CD4-positive, alpha-beta T cell treated with Interferon alpha-2 for 1 hour (primary cell): ENCODE results near the gene CTBP2.

Source experiments
- DNase-seq, 2 donors: peaks; one replicate each; pipeline ENCODE4 v3.0.0-alpha.2; 2020 to 2022

Gene CTBP2

DNA sequence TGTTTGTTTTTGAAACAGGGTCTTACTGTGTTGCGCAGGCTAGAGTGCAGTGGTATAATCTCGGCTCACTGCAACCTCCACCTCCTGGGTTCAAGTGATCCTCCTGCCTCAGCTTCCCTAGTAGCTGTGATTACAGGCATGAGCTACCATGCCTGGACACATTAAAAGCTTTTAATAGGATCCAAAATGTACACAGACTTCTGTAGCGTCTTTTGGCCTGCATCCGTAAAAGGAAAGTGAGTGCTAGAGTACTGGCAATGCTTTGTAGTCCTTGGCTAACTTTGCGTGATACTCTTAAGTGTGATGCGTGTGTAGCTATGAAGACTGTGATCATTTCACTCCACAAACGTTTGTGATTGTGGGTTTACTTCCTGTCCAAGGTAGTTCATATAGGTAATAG lies 205.1 kb downstream of the CTBP2 start:
- no peak for DNase-seq

DNA sequence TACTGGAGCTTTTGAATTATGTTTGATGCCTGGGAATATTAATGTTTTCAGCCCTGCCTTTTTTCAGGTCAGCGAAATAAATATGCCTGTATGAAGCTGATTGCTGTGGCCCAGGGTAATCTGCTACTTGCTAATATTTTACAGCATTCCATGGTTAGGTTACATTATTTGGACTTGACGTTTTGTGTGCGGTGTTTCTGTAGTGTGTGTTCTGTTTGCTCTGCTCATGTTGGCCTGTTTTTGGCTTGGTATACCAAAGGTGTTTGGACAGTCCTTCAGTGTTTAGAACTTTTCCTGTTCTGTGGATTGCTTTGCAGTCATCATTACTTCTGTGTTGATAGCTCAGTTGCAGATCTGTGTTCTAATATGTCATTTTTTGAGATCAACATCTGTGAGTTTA lies 206.9 kb downstream of the CTBP2 start:
- DNase-seq, result no peak

DNA sequence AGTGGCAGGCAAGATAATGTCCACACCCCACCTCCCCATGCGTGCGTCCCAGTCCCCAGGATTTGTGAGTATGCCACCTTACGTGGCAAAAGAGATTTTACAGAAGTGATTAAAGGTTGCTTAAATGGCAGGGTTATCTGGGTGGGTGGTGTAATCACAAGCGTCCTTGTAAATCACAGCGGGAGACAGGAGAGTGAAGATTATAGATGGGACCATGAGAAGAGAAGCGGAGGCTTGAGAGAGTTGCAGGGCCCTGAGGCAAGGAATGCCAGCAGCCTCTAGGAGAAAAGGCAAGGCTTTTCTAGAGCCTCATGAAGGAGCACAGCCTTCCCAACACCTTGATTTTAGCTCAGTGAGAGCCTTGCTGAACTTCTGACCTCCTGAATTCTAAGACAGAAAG lies 208.2 kb downstream of the CTBP2 start:
- no peak for DNase-seq

DNA sequence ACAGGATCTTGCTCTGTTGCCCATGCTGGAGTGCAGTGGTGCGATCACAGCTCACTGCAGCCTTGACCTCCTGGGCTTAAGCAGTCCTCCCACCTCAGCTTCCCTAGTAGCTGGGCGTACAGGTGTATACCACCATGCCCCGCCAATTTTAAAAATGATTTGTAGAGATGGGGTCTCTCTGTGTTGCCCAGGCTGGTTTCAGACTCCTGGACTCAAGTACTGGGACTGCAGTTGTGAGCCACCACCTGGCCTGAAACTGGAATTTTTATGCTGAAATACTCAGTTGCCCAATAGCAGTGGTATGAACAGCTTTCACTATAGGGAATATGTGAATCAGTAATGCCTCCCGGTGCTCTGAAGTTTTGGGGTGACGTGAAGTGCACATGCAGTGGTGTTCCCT lies 210.8 kb downstream of the CTBP2 start:
- DNase-seq, result no peak

DNA sequence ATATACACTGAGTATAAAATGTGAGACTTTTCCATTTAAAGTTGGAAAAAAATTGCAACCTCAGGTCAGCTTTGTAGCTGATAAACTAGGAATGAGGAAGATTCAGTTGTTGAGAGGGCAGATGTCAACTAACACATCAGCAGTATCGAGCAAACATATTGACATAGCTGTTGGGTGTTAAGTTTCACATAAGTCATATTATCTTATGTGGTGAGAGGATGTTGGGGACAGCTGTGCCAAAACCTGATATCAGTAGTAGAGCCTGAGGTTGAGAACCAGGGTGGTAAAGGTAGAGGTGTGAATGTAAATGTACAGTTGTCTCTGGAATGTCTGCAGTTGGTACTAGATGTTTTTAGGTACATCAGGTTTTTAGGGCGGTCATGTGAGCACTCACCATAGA lies 213.4 kb downstream of the CTBP2 start:
- no peak for DNase-seq

DNA sequence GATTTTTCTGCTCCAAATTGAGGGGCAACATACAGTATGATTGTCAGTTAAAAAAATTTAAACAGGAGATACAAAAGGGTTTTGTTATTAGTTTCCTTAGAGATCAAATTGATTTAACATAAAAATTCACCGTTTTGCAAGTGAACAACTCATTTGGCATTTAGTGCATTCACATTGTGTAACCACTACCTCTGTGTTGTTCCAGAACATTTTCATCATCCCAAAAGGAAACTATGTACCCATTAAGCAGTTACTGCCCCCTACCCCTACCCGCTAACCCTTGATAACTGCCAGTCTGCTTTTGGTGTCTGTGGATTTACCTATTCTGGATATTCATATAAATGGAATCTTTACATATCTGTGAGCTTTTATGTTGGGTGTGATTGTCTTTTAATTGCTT lies 215.4 kb downstream of the CTBP2 start:
- no peak for DNase-seq

DNA sequence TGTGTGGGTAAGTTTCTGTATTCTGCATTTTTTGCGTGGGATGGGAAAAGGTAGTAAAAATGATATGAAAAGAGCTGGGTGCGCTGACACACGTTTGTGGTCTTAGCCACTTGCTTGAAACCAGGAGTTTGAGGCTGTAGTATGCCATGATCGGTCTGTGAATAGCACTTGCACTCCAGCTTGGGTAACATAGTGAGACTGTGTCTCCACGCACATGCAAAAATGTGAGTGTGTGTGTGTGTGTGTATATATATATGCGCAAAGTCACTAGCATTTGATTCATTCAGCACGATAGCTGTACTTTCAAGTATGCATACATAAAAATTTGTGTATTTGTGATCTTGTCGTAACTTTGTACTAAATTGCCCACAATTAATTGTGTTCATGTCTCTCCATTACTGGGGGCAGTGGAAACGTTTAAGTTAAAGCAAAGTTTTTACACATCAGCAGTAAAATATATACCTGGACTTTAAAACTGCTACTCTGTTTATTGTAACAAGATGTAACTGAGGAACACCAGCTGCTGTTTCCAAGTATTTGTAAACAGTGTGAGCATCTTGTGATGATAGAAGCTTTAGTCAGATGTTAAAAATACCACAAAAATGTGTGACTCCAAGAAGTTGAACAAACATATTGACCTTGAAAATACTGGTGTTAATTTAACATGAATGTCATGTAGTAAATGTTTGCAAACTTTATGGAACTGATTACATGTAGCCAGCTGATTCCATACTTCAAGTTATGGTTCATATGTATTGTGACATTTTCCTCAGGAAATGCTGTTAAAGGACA lies 216.9 kb downstream of the CTBP2 start:
- no peak for DNase-seq

DNA sequence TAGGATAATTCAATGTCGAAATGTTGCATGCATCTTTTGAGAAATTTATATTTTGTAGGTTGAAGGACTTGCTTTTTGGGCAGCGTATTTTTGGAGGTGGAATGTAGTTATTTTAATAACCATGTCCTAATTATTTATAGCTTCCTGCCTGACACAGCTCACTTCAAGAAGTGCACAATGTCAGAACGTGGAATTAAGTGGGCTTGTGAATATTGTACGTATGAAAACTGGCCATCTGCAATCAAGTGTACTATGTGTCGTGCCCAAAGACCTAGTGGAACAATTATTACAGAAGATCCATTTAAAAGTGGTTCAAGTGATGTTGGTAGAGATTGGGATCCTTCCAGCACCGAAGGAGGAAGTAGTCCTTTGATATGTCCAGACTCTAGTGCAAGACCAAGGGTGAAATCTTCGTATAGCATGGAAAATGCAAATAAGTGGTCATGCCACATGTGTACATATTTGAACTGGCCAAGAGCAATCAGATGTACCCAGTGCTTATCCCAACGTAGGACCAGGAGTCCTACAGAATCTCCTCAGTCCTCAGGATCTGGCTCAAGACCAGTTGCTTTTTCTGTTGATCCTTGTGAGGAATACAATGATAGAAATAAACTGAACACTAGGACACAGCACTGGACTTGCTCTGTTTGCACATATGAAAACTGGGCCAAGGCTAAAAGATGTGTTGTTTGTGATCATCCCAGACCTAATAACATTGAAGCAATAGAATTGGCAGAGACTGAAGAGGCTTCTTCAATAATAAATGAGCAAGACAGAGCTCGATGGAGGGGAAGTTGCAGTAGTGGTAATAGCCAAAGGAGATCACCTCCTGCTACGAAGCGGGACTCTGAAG lies 217.8 kb downstream of the CTBP2 start:
- no peak for DNase-seq

DNA sequence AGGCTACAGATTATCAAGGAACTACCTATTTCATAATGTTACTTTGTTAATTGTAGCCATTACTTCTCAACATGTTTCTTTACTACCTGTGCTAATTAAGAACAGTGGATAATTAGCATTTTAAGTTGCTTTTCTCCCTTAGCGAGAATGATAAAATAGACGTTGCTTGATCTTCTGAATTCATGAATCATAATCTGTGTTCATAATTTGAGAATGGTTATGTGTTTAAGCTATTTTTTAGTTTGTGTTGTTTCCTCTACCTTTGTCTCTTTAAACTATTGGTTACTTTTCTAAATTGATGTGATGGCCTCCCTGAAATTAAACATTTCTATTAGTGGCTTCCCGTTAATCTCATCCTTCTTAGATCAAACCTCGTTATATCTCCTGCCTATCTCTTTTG lies 218.5 kb downstream of the CTBP2 start, which contains the start of gene ZRANB1:
Gene ZRANB1, plus strand, starts transcription at position 301 of the 400 bp plus-strand sequence. CDS start 371 bp downstream, outside the sequence.
- DNase-seq, result no peak

DNA sequence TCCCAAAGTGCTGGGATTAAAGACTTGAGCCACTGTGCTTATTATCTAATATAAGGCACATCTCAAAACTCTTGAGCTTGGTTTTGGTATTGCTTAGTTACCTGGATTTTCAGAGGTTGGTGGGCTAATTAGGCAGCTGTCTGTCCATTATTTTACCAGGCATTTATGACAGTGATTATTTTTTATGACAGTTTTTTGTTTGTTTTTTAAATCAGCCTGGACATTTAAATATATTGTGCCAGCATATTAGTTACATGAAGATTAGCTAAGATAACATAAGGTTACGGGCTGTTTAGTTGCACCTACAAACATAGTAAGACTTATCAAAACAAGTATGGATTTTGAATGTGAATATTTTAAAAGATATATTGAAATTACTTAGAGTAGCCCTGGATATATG lies 221.1 kb downstream of the CTBP2 start:
- no peak for DNase-seq

DNA sequence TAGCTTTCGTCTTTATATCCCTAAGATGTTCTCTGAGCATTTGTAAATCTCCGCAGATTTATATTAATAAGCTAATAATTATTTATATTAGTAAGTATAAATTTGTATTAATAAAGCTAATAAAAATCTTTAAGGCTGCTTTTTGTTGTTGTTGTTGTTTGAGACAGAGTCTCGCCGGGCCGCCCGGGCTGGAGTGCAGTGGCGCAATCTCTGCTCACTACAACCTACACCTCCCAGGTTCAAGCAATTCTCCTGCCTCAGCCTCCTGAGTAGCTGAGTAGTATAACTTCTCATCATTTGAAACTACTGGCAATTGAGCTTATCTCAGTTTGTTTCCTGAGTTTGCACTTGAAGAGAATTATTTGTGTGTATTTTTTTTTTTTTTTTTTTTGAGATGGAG lies 223.6 kb downstream of the CTBP2 start:
- DNase-seq, result no peak

DNA sequence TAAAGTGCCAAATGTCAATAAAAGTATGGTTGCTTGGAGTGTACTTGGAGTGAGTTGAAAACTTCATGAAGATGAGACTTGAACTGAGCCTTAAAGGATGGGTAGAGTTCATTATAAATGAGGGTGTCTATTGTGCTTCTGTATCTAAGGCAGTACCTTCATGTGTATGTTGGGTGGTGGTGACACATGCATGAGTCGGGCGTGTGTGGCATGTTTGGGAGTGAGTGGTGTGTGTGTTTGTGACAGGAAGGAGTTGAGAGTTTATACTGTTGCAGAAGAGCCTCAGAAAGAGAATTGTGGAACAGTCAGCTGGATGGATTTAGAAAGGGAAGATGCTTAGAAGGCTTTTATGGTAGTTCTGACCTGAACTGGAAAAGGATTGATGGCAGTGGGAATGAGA lies 224.4 kb downstream of the CTBP2 start:
- no peak for DNase-seq
